Peyer's patch (tissue), 4 donors: ENCODE data around the gene WNT3A.

Source experiments
- CTCF ChIP-seq, 6 experiments: fragments of 450-650 bp in 4 of 6; fragments of 200-600 bp in 2 of 6; sonication (generic) in 1 of 6; IDR thresholded peaks; one replicate each; pipeline ENCODE4 v1.5.1; 2017 to 2019; ENCODE audit warnings: antibody characterized with exemption in 6 of 6, mild to moderate bottlenecking in 3 of 6, moderate library complexity in 1 of 6
- POLR2A ChIP-seq, 2 donors: fragments of 450-650 bp; IDR thresholded peaks; one replicate each; pipeline ENCODE4 v1.5.1; 2017; ENCODE audit warnings: antibody characterized with exemption in 2 of 2, mild to moderate bottlenecking in 2 of 2, moderate library complexity in 2 of 2

GRCh38 chr1:228075801-228076271 lies 69.0 kb downstream of the WNT3A start:
- TF ChIP-seq CTCF (IDR thresholded peaks at IDR 0.05) = no peak
- no peak for TF ChIP-seq POLR2A (IDR thresholded peaks at IDR 0.05)
